Measurements from ENCODE around the gene OPA1. TPM values are rescaled to one million over a fixed set of nuclear protein-coding genes. Genes with fewer than 3 reads are reported as not detected.

Gene OPA1
- total RNA-seq, 1 donor from 2014 or later = 118 TPM

DNA sequence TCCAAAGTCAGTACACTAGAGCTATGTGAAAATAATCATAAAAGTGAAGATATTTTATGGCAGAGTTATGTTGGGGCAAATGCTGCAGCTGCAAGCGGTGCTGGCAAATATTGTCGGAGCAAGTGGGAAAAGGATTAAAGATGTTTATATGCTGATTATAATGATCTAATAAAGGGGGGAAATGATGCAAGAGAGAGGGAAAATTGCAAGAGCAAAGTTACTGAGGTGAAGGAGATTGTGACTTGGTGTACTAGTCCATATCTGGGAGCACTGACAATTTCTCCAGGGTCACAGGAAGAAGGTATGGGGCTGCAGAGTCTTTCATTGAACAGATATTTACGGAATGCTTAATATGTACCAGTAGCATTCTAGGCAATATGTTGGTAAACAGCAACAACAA, 45.8 kb downstream of the OPA1 start:
- Mint-ChIP-seq H3K4me3 (ENCODE audit: low read depth) (no peak overlapping the region), H3K27me3 (ENCODE audit: low read depth) (no peaks in the 10 kb centered on the region), H3K4me1 (ENCODE audit: low read depth) (no peaks in the 10 kb centered on the region), H3K36me3 (ENCODE audit: low read depth) (peaks cover 36% of the 10 kb centered on the region), H3K27ac (no peak overlapping the region), H3K9me3 (no peaks in the 10 kb centered on the region)
- DNase-seq (ENCODE audit: low spot score) = no peak
- intact Hi-C loops (cut with micrococcal nuclease) = no loop called here

- Mint-ChIP-seq H3K4me3 (ENCODE audit: low read depth) (no peak overlapping the region), H3K4me1 (ENCODE audit: low read depth) (no peaks in the 10 kb centered on the region), H3K36me3 (ENCODE audit: low read depth) (peaks cover 39% of the 10 kb centered on the region), H3K9me3 (no peaks in the 10 kb centered on the region), H3K27me3 (ENCODE audit: low read depth) (no peaks in the 10 kb centered on the region), H3K27ac (no peak overlapping the region)
- intact Hi-C loops (cut with micrococcal nuclease) = no loop called here
- DNase-seq (ENCODE audit: low spot score) = no peak
Measured at GRCh38 chr3:193640165-193640715, 47.2 kb downstream of the OPA1 start.

DNA sequence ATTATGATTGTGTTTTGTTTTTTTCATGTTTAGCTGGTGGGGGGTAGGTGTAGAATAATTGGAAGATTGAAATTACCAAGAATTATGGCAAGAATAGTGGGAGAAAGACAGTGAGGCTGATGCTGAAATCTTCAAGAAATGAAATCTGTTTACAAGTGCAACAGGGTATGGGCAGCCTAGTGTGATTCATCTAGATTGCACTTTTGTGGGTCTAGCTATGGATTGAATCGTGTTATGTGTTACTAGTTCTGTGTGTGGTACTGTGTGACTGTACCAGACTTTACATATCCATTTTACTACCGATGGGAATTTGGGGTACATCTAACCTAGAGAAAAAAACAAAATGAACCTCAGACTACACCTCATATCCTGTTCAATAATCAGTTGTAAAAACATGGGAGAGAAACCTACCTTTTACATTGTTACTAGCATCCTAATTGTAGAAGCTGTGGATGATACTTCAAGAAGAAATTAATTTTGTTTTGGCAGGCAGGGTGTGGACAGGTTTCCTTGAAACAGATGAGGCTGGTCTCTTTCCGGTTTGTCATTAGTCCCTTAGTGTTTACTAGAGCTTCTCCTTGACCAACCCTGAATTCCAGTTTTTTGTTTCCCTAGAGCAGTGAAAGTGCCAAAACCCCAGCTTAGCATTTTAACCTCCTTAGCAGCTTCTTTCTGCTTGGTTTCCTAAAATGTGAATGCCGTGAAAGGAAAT, 47.9 kb downstream of the OPA1 start:
- peaks cover 39% of the 10 kb centered on the region for H3K36me3 Mint-ChIP-seq (ENCODE audit: low read depth)
- H3K4me3 Mint-ChIP-seq (ENCODE audit: low read depth) = no peak overlapping the region
- no peaks in the 10 kb centered on the region for H3K4me1 Mint-ChIP-seq (ENCODE audit: low read depth)
- H3K27me3 Mint-ChIP-seq (ENCODE audit: low read depth) = no peaks in the 10 kb centered on the region
- H3K9me3 Mint-ChIP-seq = no peaks in the 10 kb centered on the region
- intact Hi-C loops (cut with micrococcal nuclease) = no loop called here
- no peak overlapping the region for H3K27ac Mint-ChIP-seq
- DNase-seq (ENCODE audit: low spot score) = no peak

GRCh38 chr3:193641440-193641775, 48.4 kb downstream of the OPA1 start:
- no peaks in the 10 kb centered on the region for H3K4me1 Mint-ChIP-seq (ENCODE audit: low read depth)
- peaks cover 40% of the 10 kb centered on the region for H3K36me3 Mint-ChIP-seq (ENCODE audit: low read depth)
- no peak for DNase-seq (ENCODE audit: low spot score)
- intact Hi-C loops (cut with micrococcal nuclease) = no loop called here
- no peak overlapping the region for H3K27ac Mint-ChIP-seq
- no peak overlapping the region for H3K4me3 Mint-ChIP-seq (ENCODE audit: low read depth)
- H3K27me3 Mint-ChIP-seq (ENCODE audit: low read depth) = no peaks in the 10 kb centered on the region
- no peaks in the 10 kb centered on the region for H3K9me3 Mint-ChIP-seq

DNA sequence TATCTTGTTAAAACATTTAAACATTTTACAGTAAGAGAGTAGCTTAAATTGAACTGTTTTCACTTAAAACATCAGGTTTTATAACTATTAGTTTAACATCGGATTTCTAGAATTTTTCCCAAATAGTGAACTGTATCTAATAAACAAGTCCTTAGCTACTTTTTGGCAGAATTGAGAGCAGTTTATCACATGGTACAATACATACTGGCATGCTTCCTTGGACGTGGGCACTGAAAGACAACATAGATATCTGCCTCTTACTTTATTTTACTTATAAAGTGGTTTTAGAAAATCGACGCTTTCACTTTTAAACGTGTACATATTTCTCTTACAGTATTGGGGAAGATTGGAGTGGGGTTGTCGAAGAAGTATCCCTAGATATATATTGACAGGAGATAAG, 52.8 kb downstream of the OPA1 start:
- Mint-ChIP-seq H3K27ac (no peak overlapping the region), H3K4me3 (ENCODE audit: low read depth) (no peak overlapping the region), H3K27me3 (ENCODE audit: low read depth) (no peaks in the 10 kb centered on the region), H3K9me3 (no peaks in the 10 kb centered on the region), H3K36me3 (ENCODE audit: low read depth) (peaks cover 63% of the 10 kb centered on the region), H3K4me1 (ENCODE audit: low read depth) (no peaks in the 10 kb centered on the region)
- no peak for DNase-seq (ENCODE audit: low spot score)
- intact Hi-C loops (cut with micrococcal nuclease) = no loop called here

GRCh38 chr3:193648542-193649076, 55.6 kb downstream of the OPA1 start:
- H3K27ac Mint-ChIP-seq = no peak overlapping the region

DNA sequence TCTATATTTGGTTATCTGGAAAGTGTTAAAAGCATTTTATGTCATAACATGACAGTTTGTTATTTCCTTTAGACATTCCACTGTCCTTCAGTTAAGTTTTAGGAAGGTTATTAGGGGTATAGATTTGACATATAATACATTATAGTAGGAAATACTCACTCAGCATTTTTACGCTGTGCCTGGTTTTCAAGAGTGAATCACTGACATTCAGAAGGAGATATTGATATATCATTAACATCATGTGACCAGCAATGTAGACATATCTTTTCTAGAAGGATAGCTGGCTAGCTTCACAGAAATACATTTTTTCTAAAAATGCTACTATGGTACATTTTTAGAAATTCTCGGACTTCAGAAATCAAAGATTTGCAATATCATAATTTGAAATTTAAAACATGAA, 57.6 kb downstream of the OPA1 start:
- Mint-ChIP-seq H3K4me3 (ENCODE audit: low read depth) (no peak overlapping the region), H3K27ac (no peak overlapping the region), H3K9me3 (no peaks in the 10 kb centered on the region), H3K4me1 (ENCODE audit: low read depth) (no peaks in the 10 kb centered on the region), H3K27me3 (ENCODE audit: low read depth) (no peaks in the 10 kb centered on the region), H3K36me3 (ENCODE audit: low read depth) (peaks cover 61% of the 10 kb centered on the region)
- DNase-seq (ENCODE audit: low spot score) = no peak
- intact Hi-C loops (cut with micrococcal nuclease) = no loop called here

More at GRCh38 chr3:193648542-193649076, 55.6 kb downstream of the OPA1 start:
- H3K36me3 Mint-ChIP-seq (ENCODE audit: low read depth) = peaks cover 65% of the 10 kb centered on the region
- no peaks in the 10 kb centered on the region for H3K4me1 Mint-ChIP-seq (ENCODE audit: low read depth)
- H3K27me3 Mint-ChIP-seq (ENCODE audit: low read depth) = no peaks in the 10 kb centered on the region
- no peaks in the 10 kb centered on the region for H3K9me3 Mint-ChIP-seq
- no peak for DNase-seq (ENCODE audit: low spot score)
- no peak overlapping the region for H3K4me3 Mint-ChIP-seq (ENCODE audit: low read depth)
- intact Hi-C loops (cut with micrococcal nuclease) = no loop called here

GRCh38 chr3:193655831-193656433, 62.9 kb downstream of the OPA1 start:
- no peak for DNase-seq (ENCODE audit: low spot score)
- no peaks in the 10 kb centered on the region for H3K9me3 Mint-ChIP-seq
- no peaks in the 10 kb centered on the region for H3K27me3 Mint-ChIP-seq (ENCODE audit: low read depth)
- no peak overlapping the region for H3K4me3 Mint-ChIP-seq (ENCODE audit: low read depth)
- H3K4me1 Mint-ChIP-seq (ENCODE audit: low read depth) = no peaks in the 10 kb centered on the region
- H3K36me3 Mint-ChIP-seq (ENCODE audit: low read depth) = peaks cover 66% of the 10 kb centered on the region
- H3K27ac Mint-ChIP-seq = no peak overlapping the region
- intact Hi-C loops (cut with micrococcal nuclease) = no loop called here

DNA sequence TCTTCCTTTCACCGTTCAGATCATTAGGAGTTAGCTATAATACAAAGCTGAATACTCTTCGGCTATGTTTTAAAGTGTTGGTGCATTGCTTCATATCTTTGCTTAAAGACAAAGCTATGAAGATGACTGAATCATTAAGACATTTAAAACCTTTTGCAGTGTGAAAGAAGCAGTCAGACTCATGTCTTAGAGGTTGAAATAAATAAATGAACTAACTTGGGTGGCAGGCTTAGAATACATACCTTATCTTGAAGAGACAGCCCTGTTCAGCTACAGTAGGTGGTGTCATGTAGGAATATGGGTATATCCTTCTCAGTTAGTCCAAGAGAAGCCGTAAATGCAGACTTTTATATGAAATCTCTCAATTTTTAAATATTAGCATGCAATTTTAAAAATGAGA, 63.4 kb downstream of the OPA1 start:
- Mint-ChIP-seq H3K4me1 (ENCODE audit: low read depth) (no peaks in the 10 kb centered on the region), H3K36me3 (ENCODE audit: low read depth) (peaks cover 67% of the 10 kb centered on the region), H3K27me3 (ENCODE audit: low read depth) (no peaks in the 10 kb centered on the region), H3K4me3 (ENCODE audit: low read depth) (no peak overlapping the region), H3K9me3 (no peaks in the 10 kb centered on the region), H3K27ac (no peak overlapping the region)
- intact Hi-C loops (cut with micrococcal nuclease) = no loop called here
- DNase-seq (ENCODE audit: low spot score) = no peak

GRCh38 chr3:193656878-193657282, 63.9 kb downstream of the OPA1 start:
- no peak overlapping the region for H3K4me3 Mint-ChIP-seq (ENCODE audit: low read depth)
- H3K27ac Mint-ChIP-seq = no peak overlapping the region
- DNase-seq (ENCODE audit: low spot score) = no peak
- peaks cover 72% of the 10 kb centered on the region for H3K36me3 Mint-ChIP-seq (ENCODE audit: low read depth)
- no peaks in the 10 kb centered on the region for H3K4me1 Mint-ChIP-seq (ENCODE audit: low read depth)
- intact Hi-C loops (cut with micrococcal nuclease) = no loop called here
- no peaks in the 10 kb centered on the region for H3K9me3 Mint-ChIP-seq
- H3K27me3 Mint-ChIP-seq (ENCODE audit: low read depth) = no peaks in the 10 kb centered on the region

DNA sequence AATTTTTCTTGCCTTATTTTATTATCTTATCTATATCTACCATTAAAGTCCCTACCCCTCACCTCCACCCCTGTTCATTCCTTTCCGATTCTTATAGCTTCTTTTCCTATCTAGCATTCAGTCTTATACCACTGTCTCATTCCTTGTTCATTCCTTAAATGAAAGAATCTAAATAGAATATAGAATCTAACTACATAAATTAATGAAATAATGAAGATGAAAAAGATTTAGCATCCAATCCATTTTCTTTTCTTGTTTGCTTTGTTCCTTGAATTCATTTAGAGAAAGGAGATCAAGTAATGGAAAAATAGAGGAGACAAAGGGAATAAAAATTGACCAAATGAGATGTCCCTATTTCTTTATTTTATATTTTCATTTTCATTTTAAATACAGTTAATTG, 67.2 kb downstream of the OPA1 start:
- H3K36me3 Mint-ChIP-seq (ENCODE audit: low read depth) = peaks cover 76% of the 10 kb centered on the region
- H3K4me1 Mint-ChIP-seq (ENCODE audit: low read depth) = no peaks in the 10 kb centered on the region
- no peak for DNase-seq (ENCODE audit: low spot score)
- H3K9me3 Mint-ChIP-seq = no peaks in the 10 kb centered on the region
- H3K4me3 Mint-ChIP-seq (ENCODE audit: low read depth) = no peak overlapping the region
- H3K27me3 Mint-ChIP-seq (ENCODE audit: low read depth) = no peaks in the 10 kb centered on the region
- no peak overlapping the region for H3K27ac Mint-ChIP-seq
- intact Hi-C loops (cut with micrococcal nuclease) = loop anchor here (10.0 kb wide), 1 partner anchor 475 kb away; the partner anchor contains the start of gene HES1

- Mint-ChIP-seq H3K36me3 (ENCODE audit: low read depth) (peaks cover 74% of the 10 kb centered on the region), H3K4me3 (ENCODE audit: low read depth) (no peak overlapping the region), H3K4me1 (ENCODE audit: low read depth) (no peaks in the 10 kb centered on the region), H3K27me3 (ENCODE audit: low read depth) (no peaks in the 10 kb centered on the region), H3K27ac (no peak overlapping the region), H3K9me3 (no peaks in the 10 kb centered on the region)
- no peak for DNase-seq (ENCODE audit: low spot score)
- intact Hi-C loops (cut with micrococcal nuclease) = loop anchor here (10.0 kb wide), 1 partner anchor 474 kb away; the partner anchor contains the start of gene HES1
Measured at GRCh38 chr3:193660698-193661411, 67.8 kb downstream of the OPA1 start.

All from activated T-helper 2 cell treated with anti-CD3 and anti-CD28 coated beads, Interferon-gamma antibody, Interleukin-2, Interleukin-4, amounts not matched to agents 10 μg/mL and 5 μg/mL and 100 μg/mL, durations not matched to agents 14 hours and 24 hours and 36 hours (primary cell).